Activated T-cell treated with anti-CD3 and anti-CD28 coated beads, Interleukin-2, amount 50 U/mL, for 1 hour (primary cell): Measurements from ENCODE around the gene TBX19.

Source experiments
- DNase-seq: peaks from one replicate; pipeline ENCODE4 v3.0.0-alpha.2; 2020

TBX19 gene

DNA sequence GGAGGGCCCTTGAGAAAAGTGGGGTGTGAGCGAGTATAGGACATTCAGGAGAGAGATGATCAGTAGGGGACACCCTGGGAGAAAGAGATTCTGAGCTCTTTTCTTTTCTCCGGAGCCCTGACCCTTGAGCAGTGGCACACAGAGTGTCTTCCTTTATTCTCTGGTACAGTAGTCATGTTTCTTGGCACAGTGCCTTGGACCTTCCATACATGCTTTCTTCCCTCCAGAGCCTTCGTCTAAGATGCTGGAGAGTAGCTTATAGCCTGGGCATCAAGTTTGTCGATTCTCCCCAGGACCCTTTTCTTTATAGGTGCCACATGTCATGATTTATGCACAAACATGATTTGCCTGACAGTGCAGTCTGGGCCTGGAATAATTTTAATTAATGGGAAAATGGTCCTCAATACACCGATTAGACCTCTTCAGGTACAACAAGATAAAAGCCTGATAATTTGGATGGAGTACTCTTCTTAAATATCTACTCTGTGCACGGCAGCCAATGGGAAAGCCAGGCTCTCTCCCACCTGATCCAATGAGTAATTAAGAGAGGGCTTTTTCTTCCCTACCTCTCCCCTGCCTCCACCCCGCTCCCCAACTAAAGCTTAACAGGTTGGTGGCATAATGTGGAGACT is at the start of gene TBX19:
TSS of gene TBX19 (plus strand) at position 582 of the 632 bp plus-strand sequence. CDS start 214 bp downstream, outside the sequence.
- DNase-seq: no peak

DNA sequence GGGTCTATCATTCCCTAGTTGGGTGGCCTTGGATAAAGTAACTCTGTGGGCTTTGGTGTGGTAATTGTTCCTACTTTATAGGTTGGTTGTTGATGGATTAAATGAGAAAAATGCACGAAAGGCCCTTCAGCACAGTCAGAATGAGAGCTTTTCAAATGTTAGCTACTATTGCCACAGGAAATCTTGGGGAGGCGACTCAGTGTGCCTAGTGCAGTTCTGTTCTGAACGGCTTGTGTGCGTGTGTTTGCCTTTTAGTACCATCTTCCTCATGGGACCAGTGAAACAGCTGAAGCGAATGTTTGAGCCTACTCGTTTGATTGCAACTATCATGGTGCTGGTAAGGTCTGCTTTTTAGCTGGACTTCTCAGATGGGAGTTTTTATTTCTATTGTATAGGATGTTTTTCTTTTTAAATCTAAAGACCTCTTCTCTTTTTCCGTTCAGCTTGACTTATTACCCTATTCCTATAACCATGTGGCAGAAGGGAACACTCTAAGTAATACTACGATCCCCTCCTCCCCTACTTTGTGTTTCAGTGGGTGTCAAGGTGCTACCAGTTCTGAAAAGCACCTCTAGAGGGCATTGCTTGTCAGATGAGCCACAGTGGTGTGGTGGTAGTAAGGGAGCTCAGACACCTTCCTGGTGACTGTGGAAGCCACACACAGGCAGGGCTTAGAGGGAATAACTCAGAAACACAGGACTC is 45.7 kb upstream of the TBX19 start:
- DNase-seq: no peak

GRCh38 chr1:168235548-168235885 is 45.2 kb upstream of the TBX19 start:
- DNase-seq: no peak

DNA sequence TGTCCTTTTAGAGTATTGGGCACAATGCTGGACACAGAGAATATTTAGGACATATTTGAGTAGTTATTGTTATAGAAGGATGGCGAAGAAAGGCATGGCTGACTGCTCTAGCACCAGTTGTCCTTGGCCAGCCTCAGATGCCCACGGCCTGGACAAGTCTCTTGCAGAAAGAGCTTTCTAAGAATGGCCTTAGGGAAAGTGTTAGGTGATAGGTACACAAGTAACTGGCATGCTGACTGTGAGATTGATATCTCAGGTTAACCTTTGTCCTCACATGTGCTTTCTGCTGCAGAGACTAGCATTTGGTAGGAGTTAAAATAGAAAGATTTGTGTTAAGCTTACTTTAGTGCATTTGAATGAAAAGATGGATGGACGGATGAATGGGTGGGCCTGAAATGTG is 44.7 kb upstream of the TBX19 start:
- no peak for DNase-seq

GRCh38 chr1:168236836-168237611 is 43.7 kb upstream of the TBX19 start:
- DNase-seq: no peak

- no peak for DNase-seq
Observed at GRCh38 chr1:168243198-168243597, 37.5 kb upstream of the TBX19 start.

- no peak for DNase-seq
Observed at GRCh38 chr1:168243636-168244212, 37.0 kb upstream of the TBX19 start.

GRCh38 chr1:168245042-168245441 is 35.6 kb upstream of the TBX19 start:
- DNase-seq: no peak

GRCh38 chr1:168246506-168246905 is 34.2 kb upstream of the TBX19 start:
- no peak for DNase-seq

GRCh38 chr1:168252204-168252733 is 28.4 kb upstream of the TBX19 start:
- no peak for DNase-seq

- DNase-seq: no peak
Observed at GRCh38 chr1:168256164-168256563, 24.5 kb upstream of the TBX19 start.

DNA sequence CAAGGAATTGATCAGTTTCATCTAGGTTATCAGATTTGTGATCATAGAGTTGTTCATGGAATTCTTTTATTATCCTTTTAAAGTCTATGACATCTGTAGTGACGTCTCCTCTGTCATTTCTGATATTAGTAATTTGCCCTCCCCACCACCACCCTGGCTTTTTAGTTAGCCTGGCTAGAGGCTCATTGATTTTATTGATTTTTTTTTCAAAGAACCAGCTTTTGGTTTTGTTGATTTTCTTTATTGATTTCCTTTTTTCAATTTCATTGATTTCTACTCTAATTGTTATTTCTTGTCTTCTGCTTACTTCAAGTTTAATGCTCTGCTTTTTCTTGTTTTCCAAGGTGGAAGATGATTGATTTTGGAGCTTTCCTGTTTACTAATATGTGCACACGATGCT is 23.3 kb upstream of the TBX19 start:
- DNase-seq: no peak

GRCh38 chr1:168259567-168259966 is 21.1 kb upstream of the TBX19 start:
- no peak for DNase-seq

- DNase-seq: no peak
Observed at GRCh38 chr1:168260393-168260792, 20.3 kb upstream of the TBX19 start.

DNA sequence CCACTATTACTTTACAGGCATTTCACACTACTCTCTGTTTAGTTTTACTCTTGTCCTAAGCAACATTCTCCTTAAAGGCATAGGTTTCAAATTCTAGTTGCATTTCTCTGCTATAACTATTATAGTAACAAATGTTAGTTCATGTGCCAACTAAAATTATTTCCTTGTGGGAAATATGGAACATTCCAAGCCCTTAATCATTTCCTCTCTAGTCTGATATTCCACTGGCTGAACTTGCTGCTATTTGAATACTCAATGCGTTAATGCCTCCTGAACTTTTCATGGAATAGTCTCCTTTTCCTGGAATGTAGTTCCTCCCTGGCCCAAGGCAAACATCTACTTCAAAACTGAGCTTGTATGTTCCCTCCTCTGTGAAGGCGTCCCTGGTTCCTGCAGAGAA is 19.3 kb upstream of the TBX19 start:
- no peak for DNase-seq

- DNase-seq: no peak
Observed at GRCh38 chr1:168263130-168263529, 17.5 kb upstream of the TBX19 start.

- DNase-seq: no peak
Observed at GRCh38 chr1:168264296-168264695, 16.4 kb upstream of the TBX19 start.

GRCh38 chr1:168265596-168265995 is 15.1 kb upstream of the TBX19 start:
- DNase-seq: no peak

DNA sequence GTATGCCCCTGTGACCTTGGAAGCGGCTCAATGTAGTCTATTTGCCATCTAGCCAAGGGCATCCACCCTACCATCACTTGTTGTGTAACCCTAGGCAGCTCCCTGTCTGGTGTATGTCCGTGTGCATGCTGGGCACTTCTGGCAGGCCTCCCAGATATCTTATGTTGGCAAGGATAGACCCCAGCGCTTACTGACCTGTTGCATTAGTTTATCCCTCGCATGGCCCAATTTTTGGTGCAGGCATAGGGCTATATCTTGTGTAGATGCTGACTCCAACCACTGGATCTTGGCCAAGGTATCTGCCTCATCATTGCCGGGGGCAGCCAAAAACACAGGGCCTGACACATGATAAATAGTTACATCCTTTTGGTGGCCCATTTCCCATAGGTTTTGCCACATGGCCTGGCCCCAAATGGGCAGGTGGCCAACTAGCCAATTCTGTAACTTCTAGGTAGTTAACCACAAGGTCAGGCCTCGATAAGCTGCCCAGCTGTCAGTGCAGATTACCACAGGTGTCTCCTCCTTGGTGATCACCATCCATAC is 14.0 kb upstream of the TBX19 start:
- no peak for DNase-seq

DNA sequence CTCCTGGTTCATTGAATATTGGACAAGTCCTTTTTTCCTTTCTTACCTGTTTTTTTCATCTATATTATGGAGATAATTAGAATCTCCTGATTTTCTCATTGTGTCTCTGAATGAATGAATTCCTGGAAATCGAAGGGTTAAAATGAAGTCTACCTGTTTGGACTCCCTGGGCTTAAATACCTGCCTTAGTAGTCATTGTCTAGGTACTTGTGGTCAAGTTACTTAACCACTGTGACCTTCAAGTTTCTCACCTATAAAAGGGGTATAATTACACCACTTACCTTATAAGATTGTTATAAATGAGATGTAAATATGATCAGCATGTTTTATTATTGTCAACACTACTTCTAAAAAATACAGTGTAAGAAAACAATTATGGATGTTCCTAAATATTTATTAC is 9.0 kb upstream of the TBX19 start:
- DNase-seq: no peak

DNA sequence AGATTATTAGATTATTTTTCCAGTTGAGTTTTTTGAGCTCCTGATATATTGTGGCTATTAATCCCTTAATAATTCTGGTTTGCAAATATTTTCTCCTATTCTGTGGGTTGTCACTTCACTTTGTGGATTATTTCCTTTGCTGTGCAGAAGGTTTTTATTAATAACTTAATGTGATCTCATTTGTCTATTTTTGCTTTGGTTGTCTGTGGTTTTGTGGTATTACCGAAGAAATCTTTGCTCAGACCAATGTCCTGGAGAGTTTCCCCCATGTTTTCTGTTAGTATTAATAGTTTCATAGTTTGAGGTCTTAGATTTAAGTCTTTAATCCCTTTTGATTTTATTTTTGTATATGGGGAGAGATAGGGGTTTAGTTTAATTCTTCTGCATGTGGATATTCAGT is 7.1 kb upstream of the TBX19 start:
- DNase-seq: no peak

DNA sequence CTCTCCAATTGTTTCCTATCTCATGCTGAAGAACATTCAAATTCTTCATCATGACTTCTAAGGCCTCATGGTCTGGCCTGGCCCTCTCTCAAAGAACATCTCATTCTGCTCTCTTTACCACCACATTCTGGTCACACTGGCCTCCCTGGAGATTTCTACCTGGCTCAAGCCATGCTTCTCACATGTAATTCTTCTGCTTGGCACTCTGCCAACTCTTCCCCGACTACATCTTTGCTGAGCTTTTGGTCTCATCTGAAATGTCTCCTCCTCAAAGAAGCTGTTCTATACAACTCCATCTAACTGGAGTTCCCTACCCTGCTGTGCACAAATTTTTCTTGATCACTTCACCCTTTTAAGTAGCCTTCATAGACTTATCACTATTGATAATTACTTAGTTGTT is 1.4 kb upstream of the TBX19 start:
- DNase-seq: no peak

DNA sequence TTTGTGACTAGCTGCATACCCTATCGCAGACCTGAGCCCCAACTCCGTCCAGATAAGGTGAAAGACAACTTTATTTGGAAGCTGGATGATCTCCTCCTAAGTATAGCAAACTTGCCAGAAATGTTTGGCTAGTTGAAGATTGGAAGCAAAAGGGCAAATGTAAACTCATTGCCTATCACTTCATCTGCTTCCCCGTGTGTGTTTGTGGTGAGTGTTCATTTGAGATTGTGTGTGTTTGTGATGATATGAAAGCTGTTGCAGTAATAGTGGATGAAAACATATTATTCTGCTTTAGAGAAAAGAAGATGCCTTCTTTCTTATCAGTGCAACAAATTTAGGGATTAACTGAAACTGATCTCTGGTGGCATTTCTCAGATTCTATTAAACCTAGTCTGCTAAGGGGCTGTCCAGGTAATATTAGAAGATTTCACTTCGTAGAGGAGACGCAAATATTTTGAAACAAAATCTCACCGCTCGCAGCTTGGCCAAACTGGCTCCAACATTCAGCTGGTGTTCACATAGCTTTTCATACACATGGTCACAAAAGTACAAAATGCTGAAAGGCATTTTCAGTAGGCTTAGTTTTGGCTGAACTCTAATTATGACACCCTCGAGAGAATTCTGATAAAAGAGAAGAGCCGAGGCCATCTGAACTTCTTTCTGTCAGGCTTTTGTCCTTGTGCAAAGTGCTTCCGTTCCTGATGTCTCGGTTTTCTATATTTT is 1.1 kb downstream of the TBX19 start:
- no peak for DNase-seq
